HUES48 (cell line): ENCODE data around the gene HIF3A.

ENCODE experiments used
- H3K27ac ChIP-seq: one replicate; pipeline ENCODE4 v1.7.0; 2013; ENCODE audit warnings: low read depth, low read length, inconsistent platforms
- H3K27me3 ChIP-seq: 2 replicates; pipeline ENCODE4 v1.6.1; 2013; ENCODE audit warnings: mild to moderate bottlenecking, low read length; ENCODE audit not compliant: control insufficient read depth, insufficient read depth
- H3K36me3 ChIP-seq: 2 replicates; pipeline ENCODE4 v1.6.1; 2013; ENCODE audit warnings: low read length; ENCODE audit not compliant: control insufficient read depth, insufficient read depth
- H3K4me1 ChIP-seq: 2 replicates; pipeline ENCODE4 v1.6.1; 2013; ENCODE audit warnings: mild to moderate bottlenecking, low read length; ENCODE audit not compliant: control insufficient read depth, insufficient read depth
- H3K4me3 ChIP-seq: 2 replicates; pipeline ENCODE4 v1.5.1; 2013; ENCODE audit warnings: mild to moderate bottlenecking, low read depth, low read length
- H3K9ac ChIP-seq: 2 replicates; pipeline ENCODE4 v1.6.1; 2013; ENCODE audit warnings: mild to moderate bottlenecking, low read depth, low read length, moderate library complexity
- H3K9me3 ChIP-seq: 2 replicates; pipeline ENCODE4 v1.6.1; 2013; ENCODE audit warnings: low read length; ENCODE audit not compliant: control insufficient read depth, insufficient read depth

Gene HIF3A

DNA sequence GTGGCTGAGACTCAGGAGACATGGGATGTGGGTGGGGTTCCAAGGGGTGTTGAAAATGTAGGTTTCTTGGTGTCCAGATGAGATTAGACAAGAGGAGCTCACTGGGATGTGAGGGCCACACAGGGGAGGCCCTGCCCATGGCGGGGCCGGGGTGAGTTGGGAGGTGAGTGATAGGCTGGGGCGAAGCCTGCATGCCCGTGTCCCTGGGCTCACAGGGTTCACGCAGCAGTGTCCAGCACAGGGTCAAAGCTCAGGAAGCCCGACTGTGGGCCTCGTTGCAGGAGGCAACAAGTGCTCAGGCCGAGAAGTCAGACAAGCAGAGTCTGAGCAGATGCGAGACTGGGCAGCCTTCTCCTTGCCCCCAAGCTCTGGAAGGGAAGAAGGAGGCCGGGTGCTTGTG lies 89.3 kb downstream of the HIF3A start:
- Histone ChIP-seq H3K36me3 (peaks cover 88% of the 10 kb centered on the region), H3K27ac (no peak overlapping the region), H3K4me3 (no peak overlapping the region), H3K27me3 (no peaks in the 10 kb centered on the region), H3K9me3 (no peaks in the 10 kb centered on the region), H3K4me1 (no peaks in the 10 kb centered on the region), H3K9ac (no peak overlapping the region)

- H3K9ac ChIP-seq, result no peak overlapping the region
- H3K4me1 ChIP-seq, result no peaks in the 10 kb centered on the region
- H3K36me3 ChIP-seq, result peaks cover 85% of the 10 kb centered on the region
Measured at GRCh38 chr19:46386996-46387712, 90.3 kb downstream of the HIF3A start.

GRCh38 chr19:46387713-46388130 lies 90.9 kb downstream of the HIF3A start:
- Histone ChIP-seq H3K27me3 (no peaks in the 10 kb centered on the region), H3K36me3 (peaks cover 85% of the 10 kb centered on the region), H3K4me1 (no peaks in the 10 kb centered on the region), H3K9me3 (no peaks in the 10 kb centered on the region), H3K4me3 (no peak overlapping the region), H3K9ac (no peak overlapping the region), H3K27ac (no peak overlapping the region)

More at GRCh38 chr19:46386996-46387712, 90.3 kb downstream of the HIF3A start:
- no peak overlapping the region for H3K4me3 ChIP-seq
- H3K9me3 ChIP-seq, result no peaks in the 10 kb centered on the region
- H3K27me3 ChIP-seq, result no peaks in the 10 kb centered on the region
- no peak overlapping the region for H3K27ac ChIP-seq

- no peak overlapping the region for H3K9ac ChIP-seq
- H3K9me3 ChIP-seq, result no peaks in the 10 kb centered on the region
- H3K4me1 ChIP-seq, result no peaks in the 10 kb centered on the region
- peaks cover 85% of the 10 kb centered on the region for H3K36me3 ChIP-seq
- H3K27me3 ChIP-seq, result no peaks in the 10 kb centered on the region
- no peak overlapping the region for H3K4me3 ChIP-seq
- H3K27ac ChIP-seq, result no peak overlapping the region
Measured at GRCh38 chr19:46388311-46389095, 91.7 kb downstream of the HIF3A start.

- Histone ChIP-seq H3K4me3 (no peak overlapping the region), H3K27ac (no peak overlapping the region), H3K4me1 (no peaks in the 10 kb centered on the region), H3K9ac (no peak overlapping the region), H3K27me3 (no peaks in the 10 kb centered on the region), H3K36me3 (peaks cover 67% of the 10 kb centered on the region), H3K9me3 (no peaks in the 10 kb centered on the region)
Measured at GRCh38 chr19:46390121-46390858, 93.4 kb downstream of the HIF3A start.

DNA sequence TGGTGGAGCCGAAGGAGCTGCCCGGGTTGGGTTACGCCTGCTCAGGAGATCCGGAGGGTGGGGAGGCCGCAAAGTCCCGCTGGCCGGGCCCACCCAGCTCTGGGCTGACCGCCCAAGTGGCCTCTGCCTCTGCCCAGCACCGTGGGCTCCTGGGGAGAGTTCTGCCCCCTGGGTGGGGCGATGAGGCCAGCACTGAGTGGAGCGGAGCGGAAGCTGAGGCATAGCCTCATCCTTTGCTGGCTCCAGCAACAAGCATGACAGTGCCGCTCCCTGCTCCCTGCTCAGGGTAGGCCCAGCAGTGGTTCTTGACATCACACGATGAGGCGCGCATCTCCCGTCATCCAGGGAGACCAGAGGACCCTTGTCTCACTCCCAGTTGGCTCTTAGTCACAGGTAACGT lies 94.0 kb downstream of the HIF3A start:
- H3K4me1 ChIP-seq, result no peaks in the 10 kb centered on the region
- no peaks in the 10 kb centered on the region for H3K9me3 ChIP-seq
- H3K36me3 ChIP-seq, result peaks cover 67% of the 10 kb centered on the region
- no peaks in the 10 kb centered on the region for H3K27me3 ChIP-seq
- H3K4me3 ChIP-seq, result no peak overlapping the region
- H3K27ac ChIP-seq, result no peak overlapping the region
- no peak overlapping the region for H3K9ac ChIP-seq

DNA sequence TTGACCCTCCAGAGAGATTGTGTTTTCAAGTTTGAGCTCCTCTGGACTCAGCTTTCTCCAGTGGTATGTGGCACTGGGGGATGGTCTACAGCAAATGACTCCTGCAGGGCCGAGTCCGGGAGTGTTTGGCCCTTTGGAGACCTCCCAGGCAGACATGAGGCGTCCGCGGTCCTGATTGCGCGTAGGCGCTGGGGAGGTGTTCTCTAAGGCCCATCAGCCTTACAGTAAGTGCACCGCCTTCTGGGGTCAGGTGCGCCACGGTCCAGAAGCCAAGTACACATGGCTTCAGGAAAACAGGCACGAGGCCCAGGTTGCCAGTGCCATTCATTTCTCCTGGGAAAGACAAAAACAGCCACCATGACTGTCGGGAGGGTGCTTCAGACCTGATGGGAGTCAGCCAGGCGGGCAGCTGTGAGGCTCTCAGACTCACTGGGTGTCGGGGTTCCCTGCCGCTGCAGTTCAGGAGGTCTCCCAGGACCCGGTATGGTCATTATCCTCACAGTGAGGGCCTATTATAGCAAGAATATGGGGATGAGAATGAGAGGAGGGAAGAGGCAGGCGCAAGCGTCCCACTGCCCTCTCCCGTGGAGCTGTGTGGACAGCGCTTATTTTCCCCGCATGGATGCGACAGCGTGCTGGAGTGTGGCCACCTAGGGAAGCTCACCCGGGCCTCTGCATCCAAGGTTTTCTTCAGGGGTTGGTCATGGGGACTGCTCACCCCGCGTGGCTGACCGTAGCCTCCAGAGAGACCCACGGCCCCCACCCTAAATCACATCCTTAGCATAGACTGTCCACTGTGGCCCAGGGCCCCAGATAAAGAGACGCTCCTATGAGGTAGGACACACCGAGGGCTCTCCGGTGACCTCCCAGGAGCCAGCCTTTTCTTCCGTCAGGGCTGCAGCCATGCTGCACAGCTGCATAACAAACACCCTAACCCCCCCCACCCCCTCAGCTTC lies 94.7 kb downstream of the HIF3A start:
- no peak overlapping the region for H3K27ac ChIP-seq
- H3K4me1 ChIP-seq, result no peaks in the 10 kb centered on the region
- H3K36me3 ChIP-seq, result peaks cover 63% of the 10 kb centered on the region
- no peak overlapping the region for H3K9ac ChIP-seq
- H3K9me3 ChIP-seq, result no peaks in the 10 kb centered on the region
- H3K27me3 ChIP-seq, result no peaks in the 10 kb centered on the region
- H3K4me3 ChIP-seq, result no peak overlapping the region

DNA sequence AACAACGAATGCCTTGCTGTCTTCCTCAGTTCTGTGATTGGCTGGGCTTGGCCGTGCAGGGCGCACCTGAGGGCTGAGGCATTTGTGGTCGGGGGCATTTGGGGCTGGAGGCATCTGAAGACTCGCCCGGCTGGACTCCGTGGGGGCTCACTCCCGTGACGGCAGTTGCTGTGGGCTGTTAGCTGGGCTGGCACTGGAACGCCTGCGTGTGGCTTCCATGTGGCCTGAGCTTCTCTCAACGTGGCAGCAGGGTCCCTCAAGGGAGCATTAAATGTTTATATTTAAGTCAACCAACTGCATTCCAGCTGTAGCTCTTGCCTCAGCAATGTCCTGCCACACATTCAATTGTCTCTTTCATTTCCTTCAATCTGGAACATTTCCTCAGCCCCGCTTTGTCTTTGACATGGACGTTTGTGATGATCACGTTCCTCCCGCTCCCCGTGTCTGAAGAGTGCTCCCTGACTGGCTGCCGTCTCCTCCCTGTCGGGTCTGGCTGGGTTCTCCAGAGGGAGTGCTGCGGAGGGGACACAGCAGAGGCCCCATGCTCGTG lies 95.5 kb downstream of the HIF3A start:
- H3K27me3 ChIP-seq, result no peaks in the 10 kb centered on the region
- H3K9me3 ChIP-seq, result no peaks in the 10 kb centered on the region
- peaks cover 55% of the 10 kb centered on the region for H3K36me3 ChIP-seq
- H3K4me3 ChIP-seq, result no peak overlapping the region
- H3K27ac ChIP-seq, result no peak overlapping the region
- no peak overlapping the region for H3K9ac ChIP-seq
- no peaks in the 10 kb centered on the region for H3K4me1 ChIP-seq

DNA sequence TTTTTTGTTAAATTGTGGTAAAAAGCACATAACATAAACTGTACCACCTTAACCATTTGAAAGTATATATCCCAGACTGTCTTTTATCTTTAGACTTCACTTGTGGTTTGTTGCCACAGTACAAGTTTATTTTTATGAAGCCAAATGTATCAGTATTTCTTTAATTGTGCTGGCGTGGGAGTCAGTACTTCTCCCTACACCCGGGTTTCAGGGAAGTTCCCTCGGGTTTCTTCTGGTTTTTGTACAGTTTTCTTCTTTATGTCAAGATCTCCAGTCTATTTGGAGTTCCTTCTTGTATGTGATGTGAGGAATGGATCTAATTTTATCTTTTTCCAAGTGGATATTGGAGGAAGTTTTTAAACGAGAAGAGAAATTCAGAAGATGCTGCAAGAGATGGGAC lies 96.0 kb downstream of the HIF3A start:
- Histone ChIP-seq H3K9me3 (no peaks in the 10 kb centered on the region), H3K4me1 (no peaks in the 10 kb centered on the region), H3K9ac (no peak overlapping the region), H3K27me3 (no peaks in the 10 kb centered on the region), H3K36me3 (peaks cover 50% of the 10 kb centered on the region), H3K27ac (no peak overlapping the region), H3K4me3 (no peak overlapping the region)
